Prostate gland (tissue), 2 donors: ENCODE measurements around the gene THYN1.

Experiments used
- CTCF ChIP-seq, 4 experiments: fragments of 200-600 bp in 2 of 4; fragments of 450-650 bp in 2 of 4; sonication (generic) in 2 of 4; IDR thresholded peaks; 1 replicate in 3 of 4; 2 replicates in 1 of 4; pipeline ENCODE4 v1.5.1; 2016 to 2019; ENCODE audit warnings: antibody characterized with exemption in 4 of 4, mild to moderate bottlenecking in 2 of 4, moderate library complexity in 2 of 4
- POLR2A ChIP-seq: fragments of 450-650 bp; IDR thresholded peaks from one replicate; pipeline ENCODE4 v1.6.1; 2016; ENCODE audit warnings: antibody characterized with exemption, mild to moderate bottlenecking
- POLR2AphosphoS5 ChIP-seq: sonication (generic); formaldehyde crosslinking; IDR thresholded peaks from one replicate; pipeline ENCODE4 v1.6.1; 2017; ENCODE audit warnings: antibody characterized with exemption

- TF ChIP-seq CTCF (IDR thresholded peaks at IDR 0.05) (no peak), POLR2A (no peak), POLR2AphosphoS5 (no peak)
Observed at GRCh38 chr11:134236834-134237556, 16.2 kb downstream of the THYN1 start.
